ENCODE measurements around the gene OR13C9. TPM values are rescaled to one million over a fixed set of nuclear protein-coding genes. Genes with fewer than 3 reads are reported as not detected.
"Not testable (repeated sequence)": the region's sequence is repeated elsewhere in the genome, so short reads cannot be mapped to it uniquely, and the experiment has no call there.

The OR13C9 gene
- total and polyA plus RNA-seq, 9 donors = not detected

GRCh38 chr9:104617418-104617817, 586 bp downstream of the OR13C9 start:
- DNase-seq = no peak
- Histone ChIP-seq H3K9me3 (no peaks in the 10 kb centered on the region), H3K27me3 (no peaks in the 10 kb centered on the region), H3K36me3 (no peaks in the 10 kb centered on the region), H3K27ac (no peak overlapping the region), H3K4me3 (no peak overlapping the region), H3K4me1 (ENCODE audit: insufficient read depth) (no peaks in the 10 kb centered on the region)
- TF ChIP-seq CTCF (IDR thresholded peaks at IDR 0.05) (no peak), POLR2A (IDR thresholded peaks at IDR 0.05) (no peak), EP300 (IDR thresholded peaks at IDR 0.05) (no peak)
- intact Hi-C loops (cut with DNase I) = no loop called here

DNA sequence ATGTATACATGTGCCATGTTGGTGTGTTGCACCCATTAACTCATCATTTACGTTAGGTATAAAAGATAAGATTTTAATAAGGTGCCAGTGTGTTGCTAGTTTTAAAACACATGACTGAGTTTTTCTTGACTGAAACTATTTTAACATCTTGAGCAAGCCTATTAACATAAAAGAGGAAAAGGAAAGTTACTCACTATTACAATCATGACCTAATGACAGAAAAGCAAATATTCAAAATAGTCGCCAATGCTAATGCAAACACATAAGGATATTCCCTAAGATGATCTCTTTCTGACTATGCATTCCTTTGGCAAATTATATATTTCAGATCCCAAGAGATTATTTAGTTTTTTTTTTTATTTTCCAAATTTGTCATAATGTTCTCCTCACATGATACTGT, 6.8 kb downstream of the OR13C9 start:
- H3K36me3 ChIP-seq = no peaks in the 10 kb centered on the region
- no peak for TF ChIP-seq CTCF (IDR thresholded peaks at IDR 0.05)
- TF ChIP-seq POLR2A (IDR thresholded peaks at IDR 0.05) = no peak
- TF ChIP-seq EP300 (IDR thresholded peaks at IDR 0.05) = no peak
- no peak overlapping the region for H3K27ac ChIP-seq
- no peak for DNase-seq
- 67 to 72% (median 68%) methylated on average over 2 of the region's 2 CpGs for WGBS, 3 donors
- intact Hi-C loops (cut with DNase I) = no loop called here
- H3K9me3 ChIP-seq = no peaks in the 10 kb centered on the region
- no peaks in the 10 kb centered on the region for H3K4me1 ChIP-seq (ENCODE audit: insufficient read depth)
- no peaks in the 10 kb centered on the region for H3K27me3 ChIP-seq
- H3K4me3 ChIP-seq = no peak overlapping the region

DNA sequence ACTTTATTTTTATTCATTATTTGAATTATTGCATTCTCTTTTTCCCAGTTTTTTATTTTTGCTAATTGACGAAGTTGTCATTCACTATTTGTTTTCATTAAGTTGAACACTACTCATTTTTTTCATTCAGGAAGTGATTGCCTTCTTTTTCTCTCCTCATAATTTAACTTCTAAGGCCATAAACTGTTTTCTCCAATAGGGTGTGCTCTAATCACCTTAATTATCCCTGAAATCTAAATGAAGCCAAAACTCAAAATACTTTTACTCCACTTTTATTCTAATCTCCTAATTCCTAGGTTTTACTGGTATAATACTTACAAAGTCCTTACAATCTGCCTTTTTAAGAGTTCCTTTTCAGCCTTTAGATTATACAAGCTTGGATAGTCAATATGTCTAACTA, 9.7 kb downstream of the OR13C9 start:
- Histone ChIP-seq H3K4me1 (ENCODE audit: insufficient read depth) (no peaks in the 10 kb centered on the region), H3K27me3 (no peaks in the 10 kb centered on the region), H3K4me3 (no peak overlapping the region), H3K27ac (no peak overlapping the region), H3K36me3 (no peaks in the 10 kb centered on the region), H3K9me3 (no peaks in the 10 kb centered on the region)
- intact Hi-C loops (cut with DNase I) = no loop called here
- TF ChIP-seq EP300 (IDR thresholded peaks at IDR 0.05) = no peak
- TF ChIP-seq CTCF (IDR thresholded peaks at IDR 0.05) = no peak
- no peak for TF ChIP-seq POLR2A (IDR thresholded peaks at IDR 0.05)
- DNase-seq = no peak
- 24 to 34% (median 29%) methylated on average over 1 of the region's 1 CpG for WGBS, 3 donors

DNA sequence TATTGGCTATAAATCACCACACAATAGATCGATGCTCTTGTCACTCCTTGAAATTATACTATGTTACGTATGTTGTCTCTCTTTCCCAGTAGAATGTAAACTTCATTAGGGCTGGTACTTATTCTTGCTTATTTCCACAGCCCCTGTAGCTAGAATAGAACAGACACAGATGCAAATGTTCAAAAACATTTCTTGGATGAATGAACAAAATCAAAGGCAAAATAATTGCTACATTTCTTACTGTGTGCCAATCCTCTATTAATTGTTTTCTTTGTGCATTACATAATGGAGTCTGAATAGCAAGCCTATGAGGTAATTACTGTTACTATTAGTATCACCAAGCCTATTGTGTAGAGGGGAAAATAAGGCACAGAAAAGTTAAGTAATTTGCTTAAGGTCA, 11.9 kb downstream of the OR13C9 start:
- WGBS, 3 donors = 67 to 80% (median 76%) methylated on average over 2 of the region's 2 CpGs
- TF ChIP-seq POLR2A (IDR thresholded peaks at IDR 0.05) (no peak), CTCF (IDR thresholded peaks at IDR 0.05) (no peak), EP300 (IDR thresholded peaks at IDR 0.05) (no peak)
- no peak for DNase-seq
- H3K4me1 ChIP-seq (ENCODE audit: insufficient read depth) = no peaks in the 10 kb centered on the region
- no peak overlapping the region for H3K27ac ChIP-seq
- intact Hi-C loops (cut with DNase I) = no loop called here
- no peaks in the 10 kb centered on the region for H3K9me3 ChIP-seq
- H3K27me3 ChIP-seq = no peaks in the 10 kb centered on the region
- no peak overlapping the region for H3K4me3 ChIP-seq
- H3K36me3 ChIP-seq = no peaks in the 10 kb centered on the region

DNA sequence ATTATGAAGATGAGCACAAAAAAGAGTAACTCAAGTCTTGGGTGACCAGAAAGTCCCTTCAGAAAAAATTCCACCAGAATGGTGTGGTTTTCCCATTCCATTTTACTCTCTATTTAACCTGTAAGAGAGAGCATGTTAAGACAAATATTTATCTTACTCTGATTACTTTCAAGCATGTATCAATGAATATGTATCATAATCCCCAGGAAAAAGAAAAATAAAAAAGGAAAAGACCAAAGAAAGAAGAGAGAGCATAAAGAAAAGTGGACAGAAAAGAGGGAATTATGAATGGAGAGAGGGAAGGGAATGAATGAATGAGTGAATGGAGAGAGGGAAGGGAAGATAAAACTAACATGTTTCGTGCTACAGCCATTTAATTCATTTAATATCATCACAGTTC, 12.5 kb downstream of the OR13C9 start, which contains the start of gene OR13C2:
Gene OR13C2, minus strand, starts transcription at position 101 of the 400 bp plus-strand sequence. Its CDS starts 0 bp downstream, at position 101.
- intact Hi-C loops (cut with DNase I); H3K9me3 ChIP-seq; H3K36me3 ChIP-seq; H3K4me3 ChIP-seq; H3K4me1 ChIP-seq (ENCODE audit: insufficient read depth); H3K27me3 ChIP-seq; DNase-seq; H3K27ac ChIP-seq: not testable (repeated sequence)
- 63 to 75% (median 65%) methylated on average over 1 of the region's 1 CpG for WGBS, 3 donors

All from ovary (tissue), 9 donors.